T-helper 2 cell treated with Interferon-gamma antibody and Interleukin-4, amounts not matched to agents 100 ng/mL and 5 ng/mL, for 36 hours (primary cell): Measurements from ENCODE around the gene NKX2-3. TPM values are rescaled to one million over a fixed set of nuclear protein-coding genes. Genes with fewer than 3 reads are reported as not detected.

Source experiments
- intact Hi-C: fragments of 100-400 bp; cut with micrococcal nuclease; formaldehyde crosslinking; loops from one replicate; pipeline ENCODE4 v1.15.1; 2023
- total RNA-seq: library from RNA; stranded (reverse); gene quantifications from 2 replicates; pipeline ENCODE4 v1.2.3, GENCODE V29; 2022

Gene NKX2-3
- total RNA-seq, 1 donor from 2014 or later: not detected

GRCh38 chr10:99537989-99538917, 5.5 kb downstream of the NKX2-3 start:
- intact Hi-C loops: loop anchor here (5.0 to 10.0 kb wide), 5 partner anchors 106 to 1687 kb away; partner anchors contain the start of genes GOT1, HPSE2, LBX1 and PAX2

GRCh38 chr10:99539120-99539519, 6.4 kb downstream of the NKX2-3 start:
- intact Hi-C loops: loop anchor here (5.0 to 10.0 kb wide), 5 partner anchors 107 to 1686 kb away; partner anchors contain the start of genes GOT1, HPSE2, LBX1 and PAX2

GRCh38 chr10:99539820-99540219, 7.1 kb downstream of the NKX2-3 start:
- intact Hi-C loops: loop anchor here (5.0 to 10.0 kb wide), 5 partner anchors 108 to 1685 kb away; partner anchors contain the start of genes GOT1, HPSE2, LBX1 and PAX2

GRCh38 chr10:99540306-99540656, 7.5 kb downstream of the NKX2-3 start:
- intact Hi-C loops: no loop called here

- intact Hi-C loops: no loop called here
Observed at GRCh38 chr10:99540657-99541531, 8.2 kb downstream of the NKX2-3 start.

- intact Hi-C loops: no loop called here
Observed at GRCh38 chr10:99544322-99544721, 11.6 kb downstream of the NKX2-3 start.

GRCh38 chr10:99548041-99548530, 15.3 kb downstream of the NKX2-3 start:
- intact Hi-C loops: loop anchor here (5.0 kb wide), 1 partner anchor 156 kb away; no protein-coding TSS in a partner anchor

GRCh38 chr10:99551158-99551557, 18.4 kb downstream of the NKX2-3 start:
- intact Hi-C loops: no loop called here

GRCh38 chr10:99551616-99552015, 18.9 kb downstream of the NKX2-3 start:
- intact Hi-C loops: no loop called here

GRCh38 chr10:99555371-99555770, 22.6 kb downstream of the NKX2-3 start:
- intact Hi-C loops: no loop called here

- intact Hi-C loops: no loop called here
Observed at GRCh38 chr10:99555825-99556523, 23.2 kb downstream of the NKX2-3 start.

- intact Hi-C loops: no loop called here
Observed at GRCh38 chr10:99557044-99557443, 24.3 kb downstream of the NKX2-3 start.

- intact Hi-C loops: no loop called here
Observed at GRCh38 chr10:99558708-99559107, 26.0 kb downstream of the NKX2-3 start.

- intact Hi-C loops: loop anchor here (1.0 kb wide), 2 partner anchors 52 to 151 kb away; no protein-coding TSS in a partner anchor
Observed at GRCh38 chr10:99560277-99561126, 27.8 kb downstream of the NKX2-3 start.

- intact Hi-C loops: no loop called here
Observed at GRCh38 chr10:99562631-99563030, 29.9 kb downstream of the NKX2-3 start.

- intact Hi-C loops: no loop called here
Observed at GRCh38 chr10:99564361-99564760, 31.6 kb downstream of the NKX2-3 start.

- intact Hi-C loops: no loop called here
Observed at GRCh38 chr10:99565166-99565565, 32.4 kb downstream of the NKX2-3 start.

GRCh38 chr10:99569253-99569939, 36.7 kb downstream of the NKX2-3 start:
- intact Hi-C loops: no loop called here

- intact Hi-C loops: no loop called here
Observed at GRCh38 chr10:99569961-99570360, 37.2 kb downstream of the NKX2-3 start.
